IMR-90 (cell line): ENCODE data around the gene CHRD. TPM values are rescaled to one million over a fixed set of nuclear protein-coding genes. Genes with fewer than 3 reads are reported as not detected.
A peak's percentile ranks its signal among the peaks of the same experiment; 100 is the strongest.

Source experiments
- ATAC-seq: fragments of 200-7000 bp; cut with Tn5 transposase; 2 replicates; pipeline ENCODE4 v1.9.1; 2020; ENCODE audit warnings: low read depth, mild to moderate bottlenecking, moderate library complexity
- BruUV-seq: library from RNA; stranded (reverse); fragments of 400-500 nt; replicated peaks from 2 replicates; lab custom pipeline; 2021; lab: Mats Ljungman, UMichigan
- CTCF ChIA-PET: fragments of 300-600 bp; formaldehyde crosslinking; extraction: SDS; loops from one replicate; lab custom pipeline; 2021; ENCODE audit warnings: antibody characterized with exemption; lab: Yijun Ruan, JAX
- POLR2A ChIA-PET: fragments of 300-600 bp; sonication (Branson Sonifier 250); formaldehyde crosslinking; loops from one replicate; lab custom pipeline; 2022; ENCODE audit warnings: antibody characterized with exemption; ENCODE audit not compliant: unreplicated experiment; lab: Charles Lee
- DNase-seq: peaks from one replicate; pipeline ENCODE4 v3.0.0; 2013
- H2AFZ ChIP-seq: replicated peaks from 2 replicates; pipeline ENCODE3; 2013; ENCODE audit warnings: low read length, mild to moderate bottlenecking; ENCODE audit not compliant: poor library complexity
- H2AK5ac ChIP-seq: 2 replicates; pipeline ENCODE4 v1.6.1; 2013; ENCODE audit warnings: low read depth, low read length, inconsistent platforms
- H2AK9ac ChIP-seq: replicated peaks from 2 replicates; pipeline ENCODE3; 2013; ENCODE audit warnings: mild to moderate bottlenecking, low read depth, low read length, moderate library complexity; ENCODE audit not compliant: poor library complexity
- H2BK120ac ChIP-seq: 2 replicates; pipeline ENCODE4 v1.6.1; 2013; ENCODE audit warnings: low read depth, low read length, inconsistent platforms
- H2BK15ac ChIP-seq: 3 replicates; pipeline ENCODE4 v1.6.1; 2013; ENCODE audit warnings: low read depth, low read length, inconsistent platforms
- H2BK20ac ChIP-seq: 2 replicates; pipeline ENCODE4 v1.6.1; 2013; ENCODE audit warnings: low read depth, mild to moderate bottlenecking, inconsistent platforms, low read length, moderate library complexity
- H2BK5ac ChIP-seq: 2 replicates; pipeline ENCODE4 v1.6.1; 2013; ENCODE audit warnings: mild to moderate bottlenecking, low read depth, low read length, inconsistent platforms; ENCODE audit not compliant: poor library complexity, severe bottlenecking
- H3K14ac ChIP-seq: replicated peaks from 2 replicates; pipeline ENCODE4 v1.6.1; 2013; ENCODE audit warnings: low read depth, low read length, inconsistent platforms
- H3K18ac ChIP-seq: 2 replicates; pipeline ENCODE4 v1.6.1; 2013; ENCODE audit warnings: low read depth, low read length, control low read depth
- H3K23ac ChIP-seq: 2 replicates; pipeline ENCODE4 v1.6.1; 2013; ENCODE audit warnings: low read depth, low read length, inconsistent platforms
- H3K27ac ChIP-seq: 2 replicates; pipeline ENCODE4 v1.5.1; 2013; ENCODE audit warnings: mild to moderate bottlenecking, control low read depth, low read length; ENCODE audit not compliant: insufficient read depth
- H3K27me3 ChIP-seq: 2 replicates; pipeline ENCODE4 v1.6.1; 2013; ENCODE audit warnings: low read length; ENCODE audit not compliant: control insufficient read depth, insufficient read depth
- H3K36me3 ChIP-seq: 2 replicates; pipeline ENCODE4 v1.6.1; 2013; ENCODE audit warnings: low read length, mixed read lengths; ENCODE audit not compliant: control insufficient read depth, insufficient read depth
- H3K4ac ChIP-seq: 2 replicates; pipeline ENCODE4 v1.6.1; 2013; ENCODE audit warnings: low read depth, low read length, inconsistent platforms
- H3K4me1 ChIP-seq: 2 replicates; pipeline ENCODE4 v1.6.1; 2013; ENCODE audit warnings: low read length, mixed read lengths; ENCODE audit not compliant: control insufficient read depth, insufficient read depth
- H3K4me2 ChIP-seq: 2 replicates; pipeline ENCODE4 v1.6.1; 2013; ENCODE audit warnings: low read depth, mild to moderate bottlenecking, control low read depth, low read length, moderate library complexity
- H3K4me3 ChIP-seq: 2 replicates; pipeline ENCODE4 v1.5.1; 2013; ENCODE audit warnings: low read depth, mild to moderate bottlenecking, control low read depth, low read length, moderate library complexity; ENCODE audit not compliant: insufficient read depth
- H3K56ac ChIP-seq: 2 replicates; pipeline ENCODE4 v1.6.1; 2013; ENCODE audit warnings: low read length, inconsistent platforms; ENCODE audit not compliant: insufficient read depth; ENCODE audit errors: extremely low read depth
- H3K79me1 ChIP-seq, 2 experiments: 2 replicates each; pipeline ENCODE4 v1.6.1; 2013; ENCODE audit warnings: low read length in 2 of 2, inconsistent platforms in 1 of 2, low read depth in 1 of 2
- H3K9ac ChIP-seq: 2 replicates; pipeline ENCODE4 v1.6.1; 2013; ENCODE audit warnings: low read depth, low read length, control low read depth
- H3K9me1 ChIP-seq: 2 replicates; pipeline ENCODE4 v1.6.1; 2013; ENCODE audit warnings: low read length, inconsistent platforms; ENCODE audit not compliant: insufficient read depth
- H3K9me3 ChIP-seq: 2 replicates; pipeline ENCODE4 v1.6.1; 2013; ENCODE audit warnings: low read length; ENCODE audit not compliant: control insufficient read depth, insufficient read depth
- H4K20me1 ChIP-seq: 2 replicates; pipeline ENCODE4 v1.6.1; 2013; ENCODE audit warnings: low read length, inconsistent platforms; ENCODE audit not compliant: insufficient read depth
- H4K5ac ChIP-seq: 2 replicates; pipeline ENCODE4 v1.6.1; 2013; ENCODE audit warnings: mild to moderate bottlenecking, low read depth, low read length, control low read depth
- H4K8ac ChIP-seq, 2 experiments: 2 replicates each; pipeline ENCODE4 v1.6.1; 2013; ENCODE audit warnings: low read depth in 2 of 2, low read length in 2 of 2, control low read depth in 1 of 2, inconsistent platforms in 1 of 2
- H4K91ac ChIP-seq: 2 replicates; pipeline ENCODE4 v1.6.1; 2013; ENCODE audit warnings: low read depth, low read length, inconsistent platforms; ENCODE audit not compliant: insufficient read depth
- BHLHE40 ChIP-seq: fragments of 150-350 bp; IDR thresholded peaks from 2 replicates; pipeline ENCODE4 v1.6.1; 2016; ENCODE audit warnings: mild to moderate bottlenecking, low read depth, low read length
- CHD1 ChIP-seq: IDR thresholded peaks from 2 replicates; pipeline ENCODE4 v1.6.1; 2012; ENCODE audit warnings: low read depth, low read length, improper control_type of control experiment
- MAFK ChIP-seq: IDR thresholded peaks from 2 replicates; pipeline ENCODE4 v1.6.1; 2012; ENCODE audit warnings: low read depth, low read length, improper control_type of control experiment
- MAZ ChIP-seq: IDR thresholded peaks from 2 replicates; pipeline ENCODE4 v1.6.1; 2012; ENCODE audit warnings: low read depth, mild to moderate bottlenecking, low read length, improper control_type of control experiment, moderate library complexity, borderline replicate concordance
- MXI1 ChIP-seq: IDR thresholded peaks from 2 replicates; pipeline ENCODE4 v1.6.1; 2012; ENCODE audit warnings: low read depth, mild to moderate bottlenecking, low read length, moderate library complexity, borderline replicate concordance
- RCOR1 ChIP-seq: IDR thresholded peaks from 2 replicates; pipeline ENCODE4 v1.6.1; 2012; ENCODE audit warnings: mild to moderate bottlenecking, low read length, improper control_type of control experiment; ENCODE audit not compliant: insufficient replicate concordance
- WGBS, 2 experiments: methylation state at CpG; one replicate each; pipeline versions ENCODE4 v1.1.5 to v1.1.7; 2013; ENCODE audit warnings: missing lambda C conversion rate in 2 of 2; ENCODE audit not compliant: insufficient read length in 1 of 2; ENCODE audit errors: extremely low coverage in 2 of 2; 5-methylcytosine and 5-hydroxymethylcytosine counted together
- dilution Hi-C: fragments of 300-500 bp; cut with HindIII; formaldehyde crosslinking; loops from one replicate; pipeline ENCODE4 v1.14.3; 2018; ENCODE audit warnings: low sequenced_read_pairs; ENCODE audit not compliant: unreplicated experiment
- in situ Hi-C: fragments of 300-500 bp; cut with MboI; formaldehyde crosslinking; loops from 3 replicates; pipeline ENCODE4 v1.14.3; 2019; ENCODE audit warnings: low sequenced_read_pairs, inconsistent platforms, mixed read lengths
- intact Hi-C: fragments of 100-400 bp; cut with micrococcal nuclease; formaldehyde crosslinking; loops from 2 replicates; pipeline ENCODE4 v1.10.0; 2022
- polyA plus RNA-seq, 3 experiments: library from polyadenylated mRNA; depleted of rRNA; stranded (reverse); fragments of >200 nt; gene quantifications; 2 replicates each; pipeline ENCODE4 v1.2.3, GENCODE V29; 2012; ENCODE audit warnings: low replicate concordance in 1 of 3
- total RNA-seq: library from RNA; depleted of rRNA; stranded (reverse); fragments of >200 nt; gene quantifications from 2 replicates; pipeline ENCODE4 v1.2.3, GENCODE V29; 2012
- TF ChIP-seq, protein P1 (sequence below): fragments of 150-350 bp; IDR thresholded peaks from 2 replicates; pipeline ENCODE4 v1.6.1; 2017; ENCODE audit warnings: mild to moderate bottlenecking, antibody characterized with exemption, low read length, low read depth
- TF ChIP-seq, protein P2 (sequence below): fragments of 150-350 bp; IDR thresholded peaks from 2 replicates; pipeline ENCODE4 v1.6.1; 2016; ENCODE audit warnings: low read depth, mild to moderate bottlenecking, low read length, moderate library complexity, borderline replicate concordance

Gene CHRD
- total and polyA plus RNA-seq, 2 of the 4 experiments (the other 2 are of a cell fraction) = under 0.01 to 0.09 TPM

DNA sequence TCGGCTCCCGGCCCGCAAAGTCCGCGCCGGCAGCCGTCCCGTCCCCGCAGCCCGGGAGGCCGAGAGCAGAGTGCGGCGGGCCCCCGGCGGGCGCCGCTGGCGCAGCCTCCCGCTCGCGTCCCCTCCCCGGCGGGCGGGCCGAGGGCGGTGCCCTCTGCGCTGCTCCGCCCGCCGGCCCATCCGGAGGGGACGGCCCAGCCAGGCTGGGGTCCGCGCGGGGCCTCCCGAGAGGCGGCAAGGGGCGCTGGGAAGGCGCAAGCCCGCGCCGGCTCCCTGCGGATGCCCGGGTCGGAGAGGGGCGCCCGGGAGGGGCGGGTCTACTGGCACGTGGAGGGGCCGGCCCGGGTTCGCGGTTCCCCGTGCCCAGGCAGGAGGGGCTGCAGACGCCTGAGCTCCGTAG is 18.3 kb upstream of the CHRD start, which contains the start of the genes CLCN2 and POLR2H:
TSS of gene CLCN2 (minus strand) at position 74 of the 400 bp plus-strand sequence. CDS start 126 bp downstream, outside the sequence.
TSS of gene POLR2H (plus strand) at position 179 of the 400 bp plus-strand sequence. CDS start 1,783 bp downstream, outside the sequence.
- H2BK15ac ChIP-seq = no peak within 1 kb of the TSS; the same call in 1 of the 3 replicates
- TF ChIP-seq MAZ (peak; percentile 69; the same call in 1 of the 2 replicates), CHD1 (no peak), MXI1 (peak; percentile 78; the same call in 1 of the 2 replicates), BHLHE40 (0 out of 2 replicates have a peak, but pooled peaks have one; percentile 3), MAFK (no peak), RCOR1 (no peak)
- TF ChIP-seq, protein P1, sequence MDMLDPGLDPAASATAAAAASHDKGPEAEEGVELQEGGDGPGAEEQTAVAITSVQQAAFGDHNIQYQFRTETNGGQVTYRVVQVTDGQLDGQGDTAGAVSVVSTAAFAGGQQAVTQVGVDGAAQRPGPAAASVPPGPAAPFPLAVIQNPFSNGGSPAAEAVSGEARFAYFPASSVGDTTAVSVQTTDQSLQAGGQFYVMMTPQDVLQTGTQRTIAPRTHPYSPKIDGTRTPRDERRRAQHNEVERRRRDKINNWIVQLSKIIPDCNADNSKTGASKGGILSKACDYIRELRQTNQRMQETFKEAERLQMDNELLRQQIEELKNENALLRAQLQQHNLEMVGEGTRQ = no peak
- TF ChIP-seq, protein P2, sequence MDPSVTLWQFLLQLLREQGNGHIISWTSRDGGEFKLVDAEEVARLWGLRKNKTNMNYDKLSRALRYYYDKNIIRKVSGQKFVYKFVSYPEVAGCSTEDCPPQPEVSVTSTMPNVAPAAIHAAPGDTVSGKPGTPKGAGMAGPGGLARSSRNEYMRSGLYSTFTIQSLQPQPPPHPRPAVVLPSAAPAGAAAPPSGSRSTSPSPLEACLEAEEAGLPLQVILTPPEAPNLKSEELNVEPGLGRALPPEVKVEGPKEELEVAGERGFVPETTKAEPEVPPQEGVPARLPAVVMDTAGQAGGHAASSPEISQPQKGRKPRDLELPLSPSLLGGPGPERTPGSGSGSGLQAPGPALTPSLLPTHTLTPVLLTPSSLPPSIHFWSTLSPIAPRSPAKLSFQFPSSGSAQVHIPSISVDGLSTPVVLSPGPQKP = no peak
- H3K9me1 ChIP-seq = peaks cover 10% of the 10 kb centered on the region; the same call in 1 of the 2 replicates
- H2BK5ac ChIP-seq = peak within 1 kb of the TSS; percentile 93
- 0% methylated on average over 30 of the region's 56 CpGs; no CpG with 5 or more reads in 1 of the 2 experiments for WGBS, 2 experiments
- peak within 1 kb of the TSS; percentile 85 for H2AK5ac ChIP-seq
- peak within 1 kb of the TSS; percentile 92 for H3K23ac ChIP-seq
- H3K56ac ChIP-seq = peak within 1 kb of the TSS; percentile 81
- peaks cover 10% of the 10 kb centered on the region for H4K20me1 ChIP-seq
- peak within 1 kb of the TSS; percentile 61 for H3K18ac ChIP-seq
- ChIA-PET CTCF (interaction anchor here (1.2 kb wide), 2 partner anchors 72 to 200 kb away, joined by 3 read pairs; partner anchors contain the start of gene EPHB3), POLR2A (interaction anchor here (0.6 kb wide), 1 partner anchor 188 kb away, joined by 3 read pairs; no protein-coding TSS in a partner anchor)
- peak within 1 kb of the TSS; percentile 86 for H3K4ac ChIP-seq
- in situ Hi-C loops = no loop called here
- H2AK9ac ChIP-seq = peak within 1 kb of the TSS; percentile 96
- peak within 1 kb of the TSS; percentile 89 for H3K9ac ChIP-seq
- H4K91ac ChIP-seq = peak within 1 kb of the TSS; percentile 80
- peak within 1 kb of the TSS; percentile 46 for H2BK120ac ChIP-seq
- no peaks in the 10 kb centered on the region for H3K9me3 ChIP-seq
- peak; percentile 72 for ATAC-seq
- BruUV-seq = no TSS peak
- H2AFZ ChIP-seq = peak within 1 kb of the TSS; percentile 99
- dilution Hi-C loops = loop anchor here (25.0 kb wide), 1 partner anchor 176 kb away; no protein-coding TSS in a partner anchor
- H3K36me3 ChIP-seq = peaks cover 9% of the 10 kb centered on the region
- peaks cover 7% of the 10 kb centered on the region for H3K4me1 ChIP-seq
- peak within 1 kb of the TSS; percentile 56 for H3K4me3 ChIP-seq
- no peaks in the 10 kb centered on the region for H3K27me3 ChIP-seq
- intact Hi-C loops = no loop called here
- peak within 1 kb of the TSS; percentile 76 for H3K14ac ChIP-seq
- H4K8ac ChIP-seq = peak within 1 kb of the TSS; percentile 58 to 74
- H3K27ac ChIP-seq = peak within 1 kb of the TSS; percentile 95
- H3K79me1 ChIP-seq = peaks cover 8 to 44% of the 10 kb centered on the region in 2 experiments
- peak; percentile 33 for DNase-seq
- H4K5ac ChIP-seq = peak within 1 kb of the TSS; percentile 65
- peak within 1 kb of the TSS; percentile 99 for H3K4me2 ChIP-seq
- H2BK20ac ChIP-seq = no peak within 1 kb of the TSS
